A549 (cell line): ENCODE results near the gene MFN2.

Source experiments
- CTCF ChIP-seq: fragments of >200 bp; sonication (Bioruptor Twin); formaldehyde crosslinking; IDR thresholded peaks from 3 replicates; pipeline ENCODE4 v1.5.1; 2016
- E2F6 ChIP-seq: IDR thresholded peaks from 2 replicates; pipeline ENCODE4 v1.6.1; 2012; ENCODE audit warnings: low read depth, borderline replicate concordance
- EP300 ChIP-seq, 2 experiments: fragments of >200 bp; sonication (Bioruptor Twin); formaldehyde crosslinking; IDR thresholded peaks; 2 replicates in 1 of 2; 3 replicates in 1 of 2; pipeline ENCODE4 v1.6.1; 2016 to 2017
- GATA3 ChIP-seq: IDR thresholded peaks from 2 replicates; pipeline ENCODE4 v1.6.1; 2012; ENCODE audit warnings: borderline replicate concordance
- KDM1A ChIP-seq: fragments of 200-600 bp; sonication (generic); IDR thresholded peaks from 2 replicates; pipeline ENCODE4 v1.6.1; 2016; ENCODE audit warnings: low read depth, mild to moderate bottlenecking
- POLR2A ChIP-seq: IDR thresholded peaks from 2 replicates; pipeline ENCODE4 v1.6.1; 2012; ENCODE audit warnings: mild to moderate bottlenecking, low read length
- RFX5 ChIP-seq: fragments of 450-650 bp; IDR thresholded peaks from 2 replicates; pipeline ENCODE4 v1.7.1; 2014; ENCODE audit warnings: antibody characterized with exemption, mild to moderate bottlenecking, moderate library complexity

DNA sequence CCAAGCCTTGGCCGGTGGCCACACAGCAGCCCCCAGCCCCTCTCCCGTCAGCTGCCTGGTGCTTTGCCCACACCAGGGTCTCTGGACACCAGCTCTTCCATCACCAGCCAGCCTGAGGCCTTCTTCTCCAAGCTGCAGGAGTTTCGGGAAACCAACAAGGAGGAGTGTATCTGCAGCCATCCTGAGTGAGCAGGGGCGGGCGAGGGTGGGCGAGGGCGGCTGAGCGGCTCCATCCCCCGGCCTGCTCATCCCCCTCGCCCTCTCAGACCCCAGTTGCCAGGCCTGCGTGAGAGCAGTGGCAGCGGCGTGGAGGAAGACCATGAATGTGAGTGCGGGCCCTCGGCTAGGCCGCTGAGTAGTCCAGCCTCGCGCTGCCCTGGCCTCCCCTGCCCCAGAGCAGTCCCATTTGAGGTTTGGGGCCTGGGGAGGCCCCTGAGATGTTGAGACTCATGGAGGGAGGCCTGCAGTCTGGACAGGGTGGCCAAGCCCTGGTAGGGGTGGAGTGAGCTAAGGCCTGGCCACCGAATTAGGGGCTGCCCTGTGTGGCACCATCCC lies 48.8 kb downstream of the MFN2 start:
- no peak for TF ChIP-seq POLR2A
- no peak for TF ChIP-seq E2F6
- TF ChIP-seq CTCF, result no peak
- TF ChIP-seq EP300 (IDR thresholded peaks at IDR 0.05), result no peak
- TF ChIP-seq RFX5, result no peak
- no peak for TF ChIP-seq KDM1A
- no peak for TF ChIP-seq GATA3
